Measurements from ENCODE around the gene LITAF. TPM values are rescaled to one million over a fixed set of nuclear protein-coding genes. Genes with fewer than 3 reads are reported as not detected.
"Not testable (repeated sequence)": the region's sequence is repeated elsewhere in the genome, so short reads cannot be mapped to it uniquely, and the experiment has no call there.

Gene LITAF
- polyA plus RNA-seq, 3 donors: 21.6 to 181 (median 148) TPM

DNA sequence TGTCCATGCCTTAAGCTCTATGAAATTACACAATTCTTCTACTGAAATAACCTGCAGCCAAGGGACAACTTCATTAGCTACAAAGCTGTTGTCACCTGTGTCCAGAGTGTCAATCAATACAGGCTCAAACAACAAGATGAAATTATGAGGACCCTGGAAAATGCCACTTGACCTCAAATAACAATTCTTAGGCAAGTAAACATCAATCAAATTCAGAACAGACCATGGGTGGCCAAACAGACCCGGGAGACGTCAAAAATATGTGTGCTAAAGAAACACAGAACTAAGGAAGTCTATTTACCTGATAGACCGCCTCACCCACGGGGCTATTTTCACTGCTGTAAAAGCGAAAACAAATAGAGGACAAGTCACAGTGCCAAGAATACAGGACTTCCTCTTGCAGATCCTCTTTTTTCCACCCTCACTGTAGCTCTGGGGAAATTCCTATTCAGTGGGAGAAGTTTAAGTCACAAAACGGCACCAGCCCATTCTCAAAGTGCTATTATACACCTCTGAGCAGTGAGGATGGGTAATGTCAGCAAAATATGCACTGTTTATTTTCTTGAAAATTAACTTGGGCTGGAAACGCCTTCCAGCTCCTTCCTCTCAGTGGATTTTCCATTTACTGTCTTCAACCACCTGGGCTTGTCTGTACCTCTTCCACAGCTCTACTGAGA is 2.7 kb downstream of the LITAF start:
- WGBS, 3 donors: 18 to 25% (median 25%) methylated on average over 7 of the region's 7 CpGs
- peak overlapping the region; percentile 96 for H3K27ac ChIP-seq (ENCODE audit: low read depth, low read length)

- WGBS, 3 donors: 61 to 70% (median 62%) methylated on average over 7 of the region's 7 CpGs
- no peak overlapping the region for H3K27ac ChIP-seq (ENCODE audit: low read depth, low read length)
Observed at GRCh38 chr16:11583166-11583565, 3.6 kb downstream of the LITAF start.

DNA sequence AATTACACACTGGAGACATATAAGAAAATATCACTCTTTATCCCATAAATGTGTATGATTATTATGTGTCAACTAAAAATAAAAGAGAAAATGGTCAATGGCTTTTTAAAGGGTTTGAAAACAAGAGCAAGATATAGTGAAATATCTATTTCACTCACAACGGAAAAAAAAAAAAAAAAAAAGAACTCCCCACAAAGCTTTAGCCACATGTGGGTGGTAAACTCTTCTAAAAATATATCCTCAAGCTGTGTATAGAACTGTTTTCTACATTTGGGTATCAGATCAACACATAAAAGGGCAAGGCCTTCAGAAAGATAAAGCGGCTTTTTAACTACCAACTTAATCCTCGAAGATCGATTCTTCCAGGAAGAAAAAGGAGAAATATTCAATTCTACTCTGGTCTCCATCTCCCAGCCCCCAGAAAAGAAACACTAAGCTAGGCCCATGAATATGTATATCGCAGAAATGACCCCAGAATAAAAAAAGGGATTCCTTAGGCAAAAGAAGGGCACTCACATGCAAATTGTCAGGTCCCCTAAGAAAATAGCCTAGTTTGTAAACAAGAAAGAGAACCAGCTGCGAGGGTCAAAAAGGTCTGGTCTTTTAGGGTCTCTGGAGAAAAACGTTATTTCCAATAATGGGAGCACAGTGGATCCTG is 4.4 kb downstream of the LITAF start:
- H3K27ac ChIP-seq (ENCODE audit: low read depth, low read length): no peak overlapping the region

GRCh38 chr16:11581678-11582077 is 5.0 kb downstream of the LITAF start:
- WGBS, 3 donors: 71 to 85% (median 74%) methylated on average over 3 of the region's 3 CpGs
- H3K27ac ChIP-seq (ENCODE audit: low read depth, low read length): no peak overlapping the region

More for the DNA sequence above, 4.4 kb downstream of the LITAF start:
- 69 to 82% (median 79%) methylated on average over 7 of the region's 7 CpGs for WGBS, 3 donors

DNA sequence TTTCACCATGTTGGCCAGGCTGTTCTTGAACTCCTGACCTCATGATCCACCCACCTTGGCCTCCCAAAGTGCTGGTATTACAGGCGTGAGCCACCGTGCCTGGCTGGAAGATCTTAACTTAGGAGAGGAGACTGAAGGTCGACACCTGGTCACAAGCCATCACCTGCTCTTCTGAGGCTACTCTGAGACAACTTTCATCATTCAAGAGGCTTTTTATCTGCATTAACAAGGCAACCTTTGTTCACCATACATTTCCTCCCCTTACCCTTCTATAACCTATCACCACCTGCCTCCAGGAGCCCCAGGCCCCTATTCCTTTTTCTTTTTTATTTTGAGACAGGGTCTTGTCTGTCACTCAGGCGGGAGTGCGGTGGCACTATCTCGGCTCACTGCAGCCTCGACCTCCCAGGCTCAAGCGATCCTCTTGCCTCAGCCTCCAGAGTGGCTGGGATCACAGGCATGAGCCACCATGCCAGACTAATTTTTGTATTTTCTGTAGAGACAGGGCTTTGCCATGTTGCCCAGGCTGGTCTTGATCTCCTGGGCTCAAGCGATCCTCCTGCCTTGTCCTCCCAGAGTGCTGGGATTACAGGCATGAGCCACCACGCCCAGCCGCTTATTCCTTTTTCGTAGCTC is 6.2 kb downstream of the LITAF start:
- no peak overlapping the region for H3K27ac ChIP-seq (ENCODE audit: low read depth, low read length)
- WGBS, 3 donors: 90 to 97% (median 91%) methylated on average over 12 of the region's 12 CpGs

DNA sequence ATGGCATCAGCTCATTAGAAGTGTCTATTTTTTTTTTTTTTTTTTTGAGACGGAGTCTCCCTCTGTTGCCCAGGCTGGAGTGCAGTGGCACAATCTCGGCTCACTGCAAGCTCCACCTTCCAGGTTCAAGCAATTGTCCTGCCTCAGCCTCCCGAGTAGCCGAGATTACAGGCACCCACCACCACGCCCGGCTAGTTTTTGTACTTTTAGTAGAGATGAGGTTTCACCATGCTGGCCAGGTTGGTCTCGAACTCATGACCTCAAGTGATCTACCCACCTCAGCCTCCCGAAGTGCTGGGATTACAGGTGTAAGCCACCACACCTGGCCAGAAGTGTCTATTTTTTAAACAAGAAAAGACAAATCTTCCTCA is 9.4 kb downstream of the LITAF start:
- H3K27ac ChIP-seq (ENCODE audit: low read depth, low read length): not testable (repeated sequence)
- WGBS, 3 donors: 82 to 94% (median 84%) methylated on average over 8 of the region's 8 CpGs

GRCh38 chr16:11576427-11577289 is 10.1 kb downstream of the LITAF start:
- WGBS, 3 donors: 57 to 62% (median 60%) methylated on average over 9 of the region's 9 CpGs
- no peak overlapping the region for H3K27ac ChIP-seq (ENCODE audit: low read depth, low read length)

DNA sequence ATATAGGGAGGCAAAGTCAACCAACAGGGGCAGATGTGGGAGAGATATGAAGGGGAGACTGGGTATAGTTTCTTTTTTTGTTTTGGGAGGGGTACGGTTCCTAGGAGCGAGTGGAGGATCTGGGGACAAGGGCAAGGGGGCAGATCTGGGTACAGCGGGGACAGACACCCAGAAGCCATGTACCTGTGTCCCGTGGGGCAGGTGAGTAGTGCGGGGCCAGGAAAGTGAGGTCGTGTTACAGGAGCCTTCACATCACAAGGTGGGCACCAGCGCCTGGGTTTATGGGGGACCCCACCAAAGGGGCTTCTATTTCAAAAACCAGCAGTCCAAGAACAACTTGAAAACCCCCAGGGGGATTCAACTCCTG is 11.5 kb downstream of the LITAF start:
- 85 to 92% (median 86%) methylated on average over 7 of the region's 7 CpGs for WGBS, 3 donors
- H3K27ac ChIP-seq (ENCODE audit: low read depth, low read length): no peak overlapping the region

GRCh38 chr16:11572301-11572995 is 14.3 kb downstream of the LITAF start:
- WGBS, 3 donors: 41 to 76% (median 72%) methylated on average over 17 of the region's 17 CpGs
- no peak overlapping the region for H3K27ac ChIP-seq (ENCODE audit: low read depth, low read length)

DNA sequence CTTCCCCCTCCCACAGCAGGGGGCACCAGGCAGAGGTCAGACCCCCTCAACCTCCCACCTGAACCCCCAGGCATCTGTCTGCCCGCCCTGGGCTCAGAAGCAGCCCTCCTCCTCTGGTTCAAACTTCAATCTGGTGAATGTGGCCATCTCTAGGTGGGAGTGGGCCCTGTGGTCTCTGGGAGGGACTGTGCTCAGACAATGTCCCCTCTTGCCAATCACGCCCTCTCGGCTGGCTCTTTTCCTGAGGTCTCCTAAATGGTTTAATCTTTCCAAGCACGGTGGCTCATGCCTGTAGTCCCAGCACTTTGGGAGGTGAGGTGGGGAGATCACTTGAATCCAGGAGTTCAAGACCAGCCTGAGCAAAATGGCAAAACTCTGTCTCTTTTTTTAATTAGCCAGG is 15.2 kb downstream of the LITAF start:
- no peak overlapping the region for H3K27ac ChIP-seq (ENCODE audit: low read depth, low read length)
- WGBS, 3 donors: 85 to 90% (median 88%) methylated on average over 4 of the region's 4 CpGs

DNA sequence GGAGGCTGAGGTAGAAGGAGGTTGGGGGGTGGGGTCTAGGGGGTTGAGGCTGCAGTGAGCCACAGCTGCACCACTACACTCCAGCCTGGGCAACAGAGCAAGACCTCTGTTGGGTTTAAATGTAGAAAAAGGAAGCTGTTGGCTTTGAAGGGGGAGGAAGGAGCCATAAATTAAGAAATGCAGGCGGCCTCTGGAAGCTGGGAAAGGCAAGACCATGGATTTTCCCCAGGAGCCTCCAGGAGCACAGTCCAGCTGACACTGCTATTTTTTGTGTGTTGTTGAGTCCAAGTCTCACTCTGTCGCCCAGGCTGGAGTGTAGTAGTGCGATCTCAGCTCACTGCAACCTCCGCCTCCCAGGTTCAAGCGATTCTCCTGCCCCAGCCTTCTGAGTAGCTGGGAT is 15.9 kb downstream of the LITAF start:
- no peak overlapping the region for H3K27ac ChIP-seq (ENCODE audit: low read depth, low read length)
- WGBS, 3 donors: 59 to 82% (median 70%) methylated on average over 5 of the region's 5 CpGs

GRCh38 chr16:11570258-11570657 is 16.5 kb downstream of the LITAF start:
- H3K27ac ChIP-seq (ENCODE audit: low read depth, low read length): no peak overlapping the region
- 95 to 97% (median 97%) methylated on average over 6 of the region's 6 CpGs for WGBS, 3 donors

- H3K27ac ChIP-seq (ENCODE audit: low read depth, low read length): no peak overlapping the region
- 95 to 97% (median 97%) methylated on average over 9 of the region's 9 CpGs for WGBS, 3 donors
Observed at GRCh38 chr16:11566398-11566797, 20.3 kb downstream of the LITAF start.

DNA sequence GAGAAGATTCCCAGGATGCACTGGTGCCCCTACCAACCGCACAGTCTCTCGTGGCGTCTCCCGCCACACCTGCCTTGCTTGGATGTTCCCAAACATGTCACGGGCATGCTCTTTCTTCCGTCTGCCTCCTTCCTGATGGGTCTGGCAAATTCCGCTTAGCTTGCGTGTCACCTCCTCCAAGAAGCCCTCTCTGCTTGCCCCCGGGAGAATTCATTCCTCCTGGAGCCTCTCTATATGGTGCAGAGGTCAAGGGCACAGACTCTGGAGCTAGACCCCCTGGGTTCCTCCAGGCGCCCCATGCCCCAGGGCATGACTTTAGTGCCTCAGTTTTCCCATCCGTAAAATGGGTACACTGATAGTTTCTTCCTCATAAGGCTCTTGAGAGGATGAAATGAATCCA is 21.1 kb downstream of the LITAF start:
- WGBS, 3 donors: 91 to 99% (median 97%) methylated on average over 11 of the region's 11 CpGs

DNA sequence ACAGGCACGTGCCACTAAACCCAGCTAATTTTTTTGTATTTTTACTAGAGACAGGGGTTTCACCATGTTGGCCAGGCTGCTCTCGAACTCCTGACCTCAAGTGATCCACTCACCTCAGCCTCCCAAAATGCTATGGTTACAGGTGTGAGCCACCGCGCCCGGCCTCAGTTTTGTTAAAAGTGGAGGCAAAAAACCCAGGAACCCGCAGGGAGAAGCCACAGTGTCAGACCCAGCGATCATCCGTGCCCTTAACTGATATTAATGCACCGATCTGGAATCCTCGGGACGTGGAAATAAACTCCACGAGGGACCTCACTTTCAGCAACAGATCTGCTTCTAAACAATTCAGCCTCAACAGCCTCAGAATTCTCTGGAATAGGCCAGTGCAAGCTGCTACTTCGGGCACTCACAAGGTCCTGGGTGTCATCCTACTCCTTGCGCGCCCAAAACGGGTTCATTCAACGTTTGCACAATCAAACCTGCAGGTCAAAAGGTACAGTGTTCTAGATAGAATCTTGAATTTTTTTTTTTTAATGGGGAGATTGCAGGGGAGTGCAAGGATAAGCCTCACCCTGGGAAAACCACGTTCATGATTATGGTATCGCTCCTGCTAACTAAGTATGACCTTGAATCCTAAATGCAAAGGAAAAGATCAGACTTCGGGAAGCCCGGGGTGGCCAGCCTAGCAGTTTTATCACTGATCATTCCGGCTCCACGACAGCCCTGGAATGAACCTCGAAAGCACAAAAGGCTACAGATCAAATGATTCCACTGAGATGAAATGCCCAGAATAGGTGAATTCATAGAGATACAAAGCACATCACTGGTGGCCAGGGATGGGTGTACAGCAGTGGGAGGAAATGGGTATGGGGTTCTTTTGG is 22.4 kb downstream of the LITAF start:
- WGBS, 3 donors: 66 to 91% (median 87%) methylated on average over 24 of the region's 24 CpGs
- H3K27ac ChIP-seq (ENCODE audit: low read depth, low read length): no peak overlapping the region

More for the DNA sequence above, 21.1 kb downstream of the LITAF start:
- H3K27ac ChIP-seq (ENCODE audit: low read depth, low read length): no peak overlapping the region

GRCh38 chr16:11563493-11564040 is 23.2 kb downstream of the LITAF start:
- WGBS, 3 donors: 43 to 86% (median 83%) methylated on average over 6 of the region's 6 CpGs
- no peak overlapping the region for H3K27ac ChIP-seq (ENCODE audit: low read depth, low read length)

DNA sequence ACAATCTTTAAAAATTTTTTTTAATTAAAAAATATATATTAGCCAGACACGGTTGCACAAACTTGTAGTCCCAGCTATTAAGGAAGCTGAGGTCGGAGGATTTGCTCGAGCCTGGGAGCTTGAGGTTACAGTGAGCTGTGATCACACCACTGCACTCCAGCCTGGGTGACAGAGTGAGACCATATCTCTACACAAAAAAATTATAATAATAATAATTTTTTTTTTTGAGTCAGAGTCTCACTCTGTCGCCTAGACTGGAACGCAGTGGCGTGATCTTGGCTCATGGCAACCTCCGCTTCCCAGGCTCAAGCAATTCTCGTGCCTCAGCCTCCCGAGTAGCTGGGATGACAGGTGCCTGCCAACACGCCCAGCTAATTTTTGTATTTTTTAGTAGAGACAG is 23.8 kb downstream of the LITAF start:
- no peak overlapping the region for H3K27ac ChIP-seq (ENCODE audit: low read depth, low read length)
- 81 to 92% (median 88%) methylated on average over 10 of the region's 10 CpGs for WGBS, 3 donors

Data from adipose tissue (tissue), 3 donors.